Measurements from ENCODE around the gene C1orf21.

C1orf21 gene

DNA sequence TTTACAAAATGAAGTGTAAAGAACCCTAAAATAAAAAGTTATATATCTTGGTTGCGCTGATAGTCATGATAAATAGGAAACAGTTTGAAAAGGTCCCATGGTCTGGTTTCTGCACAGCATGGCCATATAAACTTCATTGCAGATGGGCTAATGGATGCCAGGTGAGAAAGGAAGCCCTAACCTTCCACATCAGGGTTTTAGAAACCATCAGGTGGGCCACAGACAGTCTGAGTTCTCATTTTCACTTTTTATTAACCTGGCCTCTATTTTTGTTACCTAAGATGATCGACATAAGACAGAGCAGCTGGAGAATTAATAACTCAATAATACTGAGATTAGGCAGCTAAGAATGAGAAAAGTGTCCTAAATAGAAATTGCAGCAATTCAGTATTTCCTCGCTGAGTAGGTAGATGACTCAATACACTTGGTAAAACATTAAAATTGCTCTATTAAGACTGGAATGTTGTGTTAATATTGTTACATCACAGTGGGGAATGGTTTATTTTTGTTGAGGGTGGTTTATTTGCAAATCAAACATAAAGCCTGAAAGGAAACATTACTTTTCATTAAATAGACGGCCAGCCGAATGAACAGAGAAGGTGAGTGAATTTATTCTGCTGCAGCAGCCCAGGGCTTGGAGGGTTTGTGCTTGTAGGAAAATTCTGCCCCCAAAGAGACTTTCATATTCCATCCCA, 21.1 kb downstream of the C1orf21 start:
- Histone ChIP-seq H3K4me3 (ENCODE audit: low read length in 2 of 2) (no peak overlapping the region), H3K27ac (ENCODE audit: low read depth in 2 of 2, low read length in 2 of 2) (no peak overlapping the region), H3K36me3 (ENCODE audit: control insufficient read depth in 2 of 2, insufficient read depth in 2 of 2, low read length in 2 of 2) (no peaks in the 10 kb centered on the region), H3K9ac (ENCODE audit: low read depth in 1 of 2, low read length in 2 of 2) (no peak overlapping the region), H3K27me3 (ENCODE audit: control insufficient read depth in 2 of 2, insufficient read depth in 2 of 2, low read length in 2 of 2) (no peaks in the 10 kb centered on the region), H3K4me1 (ENCODE audit: control insufficient read depth in 2 of 2, insufficient read depth in 2 of 2, low read length in 2 of 2) (peaks cover 3 to 22% of the 10 kb centered on the region in 2 donors), H3K9me3 (ENCODE audit: control insufficient read depth in 2 of 2, low read length in 2 of 2) (no peaks in the 10 kb centered on the region)

DNA sequence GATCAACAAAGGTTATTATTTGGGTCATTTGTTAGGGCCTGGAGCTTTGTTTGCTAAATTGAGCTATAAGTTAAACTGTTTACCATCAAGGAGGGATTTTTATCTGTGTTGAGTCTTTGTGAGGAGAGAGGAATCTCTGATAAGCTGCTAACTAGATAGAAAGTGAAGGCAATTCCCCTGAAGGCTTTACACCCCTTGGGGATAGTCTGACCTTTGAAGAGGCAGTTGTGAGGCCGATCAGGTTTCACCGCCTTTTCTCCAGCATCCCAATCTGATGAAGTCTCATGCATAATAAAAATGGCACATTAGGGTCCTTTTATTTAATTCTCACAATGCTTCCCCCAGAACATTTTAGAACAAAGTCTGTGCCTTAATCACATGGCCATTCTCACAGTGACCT, 21.8 kb downstream of the C1orf21 start:
- Histone ChIP-seq H3K4me1 (ENCODE audit: control insufficient read depth in 2 of 2, insufficient read depth in 2 of 2, low read length in 2 of 2) (peaks cover 3 to 22% of the 10 kb centered on the region in 2 donors), H3K4me3 (ENCODE audit: low read length in 2 of 2) (no peak overlapping the region), H3K9ac (ENCODE audit: low read depth in 1 of 2, low read length in 2 of 2) (no peak overlapping the region), H3K36me3 (ENCODE audit: control insufficient read depth in 2 of 2, insufficient read depth in 2 of 2, low read length in 2 of 2) (no peaks in the 10 kb centered on the region), H3K27me3 (ENCODE audit: control insufficient read depth in 2 of 2, insufficient read depth in 2 of 2, low read length in 2 of 2) (no peaks in the 10 kb centered on the region), H3K9me3 (ENCODE audit: control insufficient read depth in 2 of 2, low read length in 2 of 2) (no peaks in the 10 kb centered on the region), H3K27ac (ENCODE audit: low read depth in 2 of 2, low read length in 2 of 2) (no peak overlapping the region)

DNA sequence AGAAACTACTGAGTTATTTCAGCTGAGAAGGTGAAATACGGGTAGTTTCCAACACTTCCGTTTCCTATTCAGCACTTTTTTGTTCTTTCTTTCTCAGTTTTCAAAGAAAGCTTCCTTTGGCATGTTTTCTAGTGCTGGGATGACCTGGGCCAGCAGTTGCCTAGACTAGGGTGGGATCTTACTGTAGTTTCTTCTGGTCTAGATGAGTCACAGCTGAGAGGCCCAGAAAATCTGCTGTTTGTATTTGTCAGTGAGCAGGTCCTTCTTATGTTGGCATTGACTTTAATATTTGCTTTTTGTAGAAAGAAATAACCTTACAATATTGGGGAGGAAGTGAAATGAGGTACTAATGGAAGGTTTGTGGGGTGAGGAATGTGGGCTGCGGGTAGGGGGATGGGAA, 22.2 kb downstream of the C1orf21 start:
- H3K4me1 ChIP-seq (ENCODE audit: control insufficient read depth in 2 of 2, insufficient read depth in 2 of 2, low read length in 2 of 2), result peaks cover 3 to 22% of the 10 kb centered on the region in 2 donors
- no peaks in the 10 kb centered on the region for H3K36me3 ChIP-seq (ENCODE audit: control insufficient read depth in 2 of 2, insufficient read depth in 2 of 2, low read length in 2 of 2)
- no peak overlapping the region for H3K9ac ChIP-seq (ENCODE audit: low read depth in 1 of 2, low read length in 2 of 2)
- no peaks in the 10 kb centered on the region for H3K9me3 ChIP-seq (ENCODE audit: control insufficient read depth in 2 of 2, low read length in 2 of 2)
- no peaks in the 10 kb centered on the region for H3K27me3 ChIP-seq (ENCODE audit: control insufficient read depth in 2 of 2, insufficient read depth in 2 of 2, low read length in 2 of 2)
- H3K27ac ChIP-seq (ENCODE audit: low read depth in 2 of 2, low read length in 2 of 2), result no peak overlapping the region
- H3K4me3 ChIP-seq (ENCODE audit: low read length in 2 of 2), result no peak overlapping the region

DNA sequence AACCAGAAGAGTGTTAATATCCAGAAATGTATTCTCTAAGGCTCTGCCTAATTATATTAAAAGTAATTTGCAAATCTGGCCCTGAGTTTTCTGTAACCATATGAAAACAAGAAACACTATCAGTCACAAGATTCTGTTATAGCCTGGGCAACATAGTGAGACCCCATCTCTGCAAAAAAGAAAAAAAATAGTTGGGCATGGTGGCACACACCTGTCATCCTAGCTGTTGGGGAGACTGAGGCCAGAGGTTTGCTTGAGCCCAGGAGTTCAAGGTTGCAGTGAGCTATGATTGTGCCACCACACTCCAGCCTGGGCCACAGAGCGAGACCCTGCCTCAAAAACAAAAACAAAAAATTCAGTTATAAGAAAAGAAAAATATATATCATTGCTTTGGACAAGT, 25.6 kb downstream of the C1orf21 start:
- H3K4me1 ChIP-seq (ENCODE audit: control insufficient read depth in 2 of 2, insufficient read depth in 2 of 2, low read length in 2 of 2), result peaks cover 0 to 12% of the 10 kb centered on the region in 2 donors
- no peak overlapping the region for H3K9ac ChIP-seq (ENCODE audit: low read depth in 1 of 2, low read length in 2 of 2)
- H3K4me3 ChIP-seq (ENCODE audit: low read length in 2 of 2), result no peak overlapping the region
- no peaks in the 10 kb centered on the region for H3K27me3 ChIP-seq (ENCODE audit: control insufficient read depth in 2 of 2, insufficient read depth in 2 of 2, low read length in 2 of 2)
- H3K36me3 ChIP-seq (ENCODE audit: control insufficient read depth in 2 of 2, insufficient read depth in 2 of 2, low read length in 2 of 2), result no peaks in the 10 kb centered on the region
- H3K27ac ChIP-seq (ENCODE audit: low read depth in 2 of 2, low read length in 2 of 2), result no peak overlapping the region
- no peaks in the 10 kb centered on the region for H3K9me3 ChIP-seq (ENCODE audit: control insufficient read depth in 2 of 2, low read length in 2 of 2)

DNA sequence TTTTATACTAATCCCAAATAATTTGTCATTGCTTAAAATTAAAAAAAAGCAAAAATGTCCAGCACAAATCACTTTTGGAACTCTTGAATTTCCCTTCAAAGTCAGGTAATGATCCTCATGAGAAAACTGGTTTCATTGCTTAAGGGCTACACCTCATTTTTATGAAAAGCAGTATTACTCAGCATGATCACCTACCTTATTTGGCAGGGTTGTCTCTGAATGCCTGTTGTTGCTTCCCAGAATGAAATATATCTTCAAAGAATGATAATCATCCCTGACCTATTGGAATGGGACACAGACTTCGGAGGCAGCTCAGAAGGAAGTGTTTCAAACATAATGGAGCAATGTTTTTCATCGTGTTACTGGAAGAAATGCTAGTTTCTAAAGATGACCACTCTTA, 29.7 kb downstream of the C1orf21 start:
- Histone ChIP-seq H3K9ac (ENCODE audit: low read depth in 1 of 2, low read length in 2 of 2) (no peak overlapping the region), H3K27ac (ENCODE audit: low read depth in 2 of 2, low read length in 2 of 2) (no peak overlapping the region), H3K4me3 (ENCODE audit: low read length in 2 of 2) (no peak overlapping the region), H3K36me3 (ENCODE audit: control insufficient read depth in 2 of 2, insufficient read depth in 2 of 2, low read length in 2 of 2) (no peaks in the 10 kb centered on the region), H3K9me3 (ENCODE audit: control insufficient read depth in 2 of 2, low read length in 2 of 2) (no peaks in the 10 kb centered on the region), H3K27me3 (ENCODE audit: control insufficient read depth in 2 of 2, insufficient read depth in 2 of 2, low read length in 2 of 2) (no peaks in the 10 kb centered on the region), H3K4me1 (ENCODE audit: control insufficient read depth in 2 of 2, insufficient read depth in 2 of 2, low read length in 2 of 2) (peaks cover 6 to 13% of the 10 kb centered on the region in 2 donors)

DNA sequence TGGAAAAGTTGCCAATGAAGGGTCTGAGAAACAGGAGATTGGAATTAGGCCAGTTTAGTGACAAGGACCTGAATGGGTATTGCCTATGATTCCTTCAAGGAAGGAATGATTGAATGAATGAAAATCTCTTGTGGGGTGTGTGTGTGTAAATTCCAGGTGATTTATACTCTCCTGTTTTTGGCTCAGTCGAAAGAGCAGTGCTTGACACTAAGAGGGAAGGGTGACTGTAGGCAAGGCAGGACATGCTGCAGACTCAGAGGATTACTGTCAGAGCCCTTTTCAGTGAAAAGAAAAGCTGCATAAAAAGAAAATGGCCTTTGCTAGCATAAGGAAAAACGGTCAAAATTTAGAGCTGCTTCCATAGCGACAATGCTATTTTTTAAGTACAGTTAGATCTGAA, 30.1 kb downstream of the C1orf21 start:
- Histone ChIP-seq H3K27ac (ENCODE audit: low read depth in 2 of 2, low read length in 2 of 2) (no peak overlapping the region), H3K4me3 (ENCODE audit: low read length in 2 of 2) (no peak overlapping the region), H3K9me3 (ENCODE audit: control insufficient read depth in 2 of 2, low read length in 2 of 2) (no peaks in the 10 kb centered on the region)

DNA sequence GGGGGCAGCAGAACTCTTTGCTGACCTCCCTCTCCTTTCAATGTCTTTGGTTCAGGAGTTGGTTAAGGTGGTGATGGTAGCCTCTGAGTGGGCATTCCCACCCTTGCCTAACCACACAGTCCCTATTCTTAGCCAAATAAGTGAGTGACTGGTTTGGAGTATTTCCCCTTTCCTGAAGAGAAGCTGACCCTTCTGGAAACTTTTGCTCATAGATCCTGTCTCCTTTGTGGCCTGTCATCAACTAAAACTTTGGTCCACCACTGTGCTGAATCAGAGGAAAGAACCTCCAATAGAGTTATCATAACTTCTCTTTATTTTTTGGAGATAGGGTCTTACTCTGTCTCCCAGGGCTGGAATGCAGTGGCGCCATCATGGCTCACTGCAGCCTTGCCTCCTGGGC, 31.1 kb downstream of the C1orf21 start:
- H3K9me3 ChIP-seq (ENCODE audit: control insufficient read depth in 2 of 2, low read length in 2 of 2), result no peaks in the 10 kb centered on the region
- no peaks in the 10 kb centered on the region for H3K27me3 ChIP-seq (ENCODE audit: control insufficient read depth in 2 of 2, insufficient read depth in 2 of 2, low read length in 2 of 2)
- no peaks in the 10 kb centered on the region for H3K36me3 ChIP-seq (ENCODE audit: control insufficient read depth in 2 of 2, insufficient read depth in 2 of 2, low read length in 2 of 2)
- H3K9ac ChIP-seq (ENCODE audit: low read depth in 1 of 2, low read length in 2 of 2), result no peak overlapping the region
- no peak overlapping the region for H3K27ac ChIP-seq (ENCODE audit: low read depth in 2 of 2, low read length in 2 of 2)
- H3K4me1 ChIP-seq (ENCODE audit: control insufficient read depth in 2 of 2, insufficient read depth in 2 of 2, low read length in 2 of 2), result peaks cover 16 to 25% of the 10 kb centered on the region in 2 donors
- H3K4me3 ChIP-seq (ENCODE audit: low read length in 2 of 2), result no peak overlapping the region

More for the DNA sequence above, 30.1 kb downstream of the C1orf21 start:
- peaks cover 7 to 16% of the 10 kb centered on the region in 2 donors for H3K4me1 ChIP-seq (ENCODE audit: control insufficient read depth in 2 of 2, insufficient read depth in 2 of 2, low read length in 2 of 2)
- H3K27me3 ChIP-seq (ENCODE audit: control insufficient read depth in 2 of 2, insufficient read depth in 2 of 2, low read length in 2 of 2), result no peaks in the 10 kb centered on the region
- H3K9ac ChIP-seq (ENCODE audit: low read depth in 1 of 2, low read length in 2 of 2), result no peak overlapping the region
- H3K36me3 ChIP-seq (ENCODE audit: control insufficient read depth in 2 of 2, insufficient read depth in 2 of 2, low read length in 2 of 2), result no peaks in the 10 kb centered on the region

DNA sequence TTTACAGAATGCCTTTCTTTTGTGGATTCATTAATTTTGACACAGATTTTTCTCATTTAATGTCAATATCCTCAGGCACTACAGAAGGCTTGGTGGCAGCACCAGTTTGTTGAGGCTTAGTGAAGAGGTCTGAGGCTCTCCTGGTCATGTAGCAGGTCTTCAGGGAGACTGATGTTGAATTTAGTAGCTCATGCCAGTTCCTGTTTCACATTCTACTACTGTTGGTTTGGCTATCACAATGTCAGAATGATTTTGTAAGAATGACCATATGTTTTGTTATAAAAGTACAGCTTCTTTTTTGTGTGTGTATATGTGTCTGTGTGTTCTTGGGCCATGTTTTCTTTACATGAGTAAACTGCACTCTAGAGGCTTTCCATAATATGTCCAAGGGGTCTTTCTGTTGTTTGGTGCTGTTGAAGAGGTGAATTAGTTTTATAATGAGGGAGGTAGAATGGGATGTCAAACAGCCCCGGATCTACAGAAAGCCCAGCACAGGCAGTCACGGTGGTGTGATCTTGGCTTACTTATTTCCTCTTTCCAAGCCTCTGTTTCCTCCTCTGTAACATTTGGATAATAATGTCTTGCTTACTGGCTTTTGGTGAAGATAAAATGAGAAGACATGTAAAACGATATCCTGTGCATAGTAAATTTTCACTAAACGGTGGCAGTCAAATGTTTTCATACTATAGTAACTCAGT, 32.0 kb downstream of the C1orf21 start:
- H3K27ac ChIP-seq (ENCODE audit: low read depth in 2 of 2, low read length in 2 of 2), result no peak overlapping the region
- peaks cover 23 to 33% of the 10 kb centered on the region in 2 donors for H3K4me1 ChIP-seq (ENCODE audit: control insufficient read depth in 2 of 2, insufficient read depth in 2 of 2, low read length in 2 of 2)
- H3K4me3 ChIP-seq (ENCODE audit: low read length in 2 of 2), result no peak overlapping the region
- no peak overlapping the region for H3K9ac ChIP-seq (ENCODE audit: low read depth in 1 of 2, low read length in 2 of 2)
- H3K36me3 ChIP-seq (ENCODE audit: control insufficient read depth in 2 of 2, insufficient read depth in 2 of 2, low read length in 2 of 2), result no peaks in the 10 kb centered on the region
- no peaks in the 10 kb centered on the region for H3K9me3 ChIP-seq (ENCODE audit: control insufficient read depth in 2 of 2, low read length in 2 of 2)
- H3K27me3 ChIP-seq (ENCODE audit: control insufficient read depth in 2 of 2, insufficient read depth in 2 of 2, low read length in 2 of 2), result no peaks in the 10 kb centered on the region

DNA sequence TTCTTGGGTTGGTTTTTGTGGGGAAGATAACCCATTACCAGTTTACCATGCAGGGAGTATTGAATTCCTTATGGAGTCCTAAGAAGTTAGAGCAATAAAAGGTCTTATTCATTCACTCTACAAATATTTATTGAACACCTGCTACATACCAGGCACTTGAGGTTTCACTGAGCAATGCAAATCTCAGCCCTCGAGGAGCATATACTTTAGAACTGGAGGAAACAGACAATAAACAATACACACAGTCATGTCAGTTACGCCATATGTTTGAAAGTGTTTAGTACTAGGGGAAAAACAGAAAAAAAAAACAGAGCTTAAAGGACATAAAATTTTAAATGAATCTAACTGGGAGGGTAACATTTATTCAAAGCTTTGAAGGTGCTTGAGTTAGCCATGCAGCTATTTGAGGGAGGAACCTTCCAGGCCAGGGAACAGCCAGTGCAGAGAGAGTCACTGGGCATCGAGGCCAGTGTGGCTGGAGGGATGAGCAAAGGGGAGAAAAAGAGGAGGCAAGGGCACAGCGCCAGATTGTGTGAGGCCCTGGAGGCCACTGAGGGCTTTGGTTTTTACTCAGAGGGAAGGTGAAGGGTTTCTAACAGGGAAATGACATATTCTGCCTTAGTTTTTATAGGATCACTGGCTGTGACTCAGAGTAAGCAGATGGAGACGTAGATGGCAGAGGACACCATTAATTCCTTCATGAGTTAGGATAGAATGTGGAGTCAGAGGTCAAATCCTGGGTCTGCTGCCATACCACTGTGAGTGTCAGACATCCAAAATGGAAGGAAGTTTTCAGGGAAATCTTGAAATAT, 32.7 kb downstream of the C1orf21 start:
- H3K4me1 ChIP-seq (ENCODE audit: control insufficient read depth in 2 of 2, insufficient read depth in 2 of 2, low read length in 2 of 2), result peaks cover 25 to 40% of the 10 kb centered on the region in 2 donors
- H3K27ac ChIP-seq (ENCODE audit: low read depth in 2 of 2, low read length in 2 of 2), result peak overlapping the region in 1 of 2 donors; percentile 16
- no peak overlapping the region for H3K9ac ChIP-seq (ENCODE audit: low read depth in 1 of 2, low read length in 2 of 2)
- H3K4me3 ChIP-seq (ENCODE audit: low read length in 2 of 2), result no peak overlapping the region
- no peaks in the 10 kb centered on the region for H3K36me3 ChIP-seq (ENCODE audit: control insufficient read depth in 2 of 2, insufficient read depth in 2 of 2, low read length in 2 of 2)
- H3K9me3 ChIP-seq (ENCODE audit: control insufficient read depth in 2 of 2, low read length in 2 of 2), result no peaks in the 10 kb centered on the region
- no peaks in the 10 kb centered on the region for H3K27me3 ChIP-seq (ENCODE audit: control insufficient read depth in 2 of 2, insufficient read depth in 2 of 2, low read length in 2 of 2)

Data from mucosa of rectum (tissue), 2 donors.